GM21360 (cell line): ENCODE results near the gene LAMC3.

Source experiments
- ATAC-seq: cut with Tn5 transposase; IDR thresholded peaks from one replicate; pipeline ENCODE4 v1.9.1; 2021; ENCODE audit warnings: mild to moderate bottlenecking, moderate library complexity; ENCODE audit not compliant: unreplicated experiment

Gene LAMC3

GRCh38 chr9:131011274-131012022 is 2.5 kb downstream of the LAMC3 start:
- no peak for ATAC-seq

- no peak for ATAC-seq
Measured at GRCh38 chr9:131012023-131012334, 3.0 kb downstream of the LAMC3 start.

GRCh38 chr9:131012396-131012917 is 3.5 kb downstream of the LAMC3 start:
- ATAC-seq: no peak

- no peak for ATAC-seq
Measured at GRCh38 chr9:131013015-131013755, 4.2 kb downstream of the LAMC3 start.

- no peak for ATAC-seq
Measured at GRCh38 chr9:131013771-131014676, 5.0 kb downstream of the LAMC3 start.

GRCh38 chr9:131015112-131015511 is 6.1 kb downstream of the LAMC3 start:
- ATAC-seq: no peak

GRCh38 chr9:131015876-131016397 is 7.0 kb downstream of the LAMC3 start:
- no peak for ATAC-seq

- no peak for ATAC-seq
Measured at GRCh38 chr9:131017067-131017466, 8.1 kb downstream of the LAMC3 start.

GRCh38 chr9:131018621-131019020 is 9.6 kb downstream of the LAMC3 start:
- ATAC-seq: no peak

GRCh38 chr9:131019388-131020239 is 10.6 kb downstream of the LAMC3 start:
- no peak for ATAC-seq

- no peak for ATAC-seq
Measured at GRCh38 chr9:131020388-131020787, 11.4 kb downstream of the LAMC3 start.

GRCh38 chr9:131020862-131021261 is 11.9 kb downstream of the LAMC3 start:
- ATAC-seq: no peak

GRCh38 chr9:131021785-131022184 is 12.8 kb downstream of the LAMC3 start:
- no peak for ATAC-seq

GRCh38 chr9:131024978-131025868 is 16.2 kb downstream of the LAMC3 start:
- ATAC-seq: no peak

- ATAC-seq: no peak
Measured at GRCh38 chr9:131025953-131026858, 17.2 kb downstream of the LAMC3 start.

GRCh38 chr9:131027048-131027871 is 18.3 kb downstream of the LAMC3 start:
- ATAC-seq: no peak

GRCh38 chr9:131027872-131028179 is 18.9 kb downstream of the LAMC3 start:
- ATAC-seq: no peak
